ENCODE results near the gene FUT6. TPM values are rescaled to one million over a fixed set of nuclear protein-coding genes. Genes with fewer than 3 reads are reported as not detected.

FUT6 gene
- total and polyA plus RNA-seq, 7 experiments from 2014 or later, result not detected

DNA sequence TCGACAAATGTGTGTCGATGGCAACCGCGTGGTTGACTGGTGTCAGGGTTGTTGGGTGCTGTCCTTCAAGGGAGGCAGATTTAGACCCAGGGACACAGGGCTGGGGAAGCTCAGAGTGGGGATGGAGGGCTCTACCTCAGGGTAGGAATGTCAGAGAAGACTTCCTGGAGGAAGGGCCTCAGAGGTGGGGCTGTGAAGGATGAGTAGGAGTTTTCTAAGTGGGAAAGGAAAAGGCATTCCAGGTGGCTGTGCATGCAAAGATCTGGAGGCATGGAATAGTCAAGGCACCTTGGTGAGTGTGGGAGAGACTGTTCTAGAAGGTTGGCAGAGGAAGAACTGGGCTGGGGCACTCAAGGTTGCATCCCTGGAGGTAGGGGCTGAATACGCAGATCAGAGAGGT, 32.6 kb downstream of the FUT6 start:
- H3K4me1 ChIP-seq (ENCODE audit: control insufficient read depth in 2 of 2, insufficient read depth in 2 of 2, low read length in 2 of 2), result peaks cover 13 to 19% of the 10 kb centered on the region in 2 donors
- Mint-ChIP-seq H3K4me3 (peak overlapping the region in 1 of 10 donors; percentile 34), H3K27ac (peak overlapping the region in 5 of 9 donors; percentile 22 to 90 (median 56)), H3K9me3 (peaks cover 0 to 1% (median 0%) of the 10 kb centered on the region in 11 donors), H3K27me3 (peaks cover 0 to 33% (median 2%) of the 10 kb centered on the region in 5 donors), H3K4me1 (peaks cover 7 to 22% (median 19%) of the 10 kb centered on the region in 7 donors), H3K36me3 (peaks cover 0 to under 1% (median 0%) of the 10 kb centered on the region in 5 donors)
- DNase-seq, result no peak
- ChIA-PET CTCF (interaction anchor here (0.6 to 1.1 kb wide), 2 partner anchors 216 to 1060 kb away, joined by 3 to 6 read pairs; no protein-coding TSS in a partner anchor), POLR2A (no interaction called here)
- H3K27me3 ChIP-seq (ENCODE audit: control insufficient read depth in 2 of 2, insufficient read depth in 2 of 2, low read length in 2 of 2), result no peaks in the 10 kb centered on the region
- H3K36me3 ChIP-seq (ENCODE audit: control insufficient read depth in 2 of 3, insufficient read depth in 3 of 3, low read length in 3 of 3), result no peaks in the 10 kb centered on the region
- H3K27ac ChIP-seq (ENCODE audit: low read depth, low read length), result no peak overlapping the region
- H3K4me3 ChIP-seq (ENCODE audit: low read length), result no peak overlapping the region
- intact Hi-C loops (cut with micrococcal nuclease), result no loop called here
- ATAC-seq, result no peak
- no peaks in the 10 kb centered on the region for H3K9me3 ChIP-seq (ENCODE audit: control insufficient read depth in 2 of 3, low read length in 3 of 3)

DNA sequence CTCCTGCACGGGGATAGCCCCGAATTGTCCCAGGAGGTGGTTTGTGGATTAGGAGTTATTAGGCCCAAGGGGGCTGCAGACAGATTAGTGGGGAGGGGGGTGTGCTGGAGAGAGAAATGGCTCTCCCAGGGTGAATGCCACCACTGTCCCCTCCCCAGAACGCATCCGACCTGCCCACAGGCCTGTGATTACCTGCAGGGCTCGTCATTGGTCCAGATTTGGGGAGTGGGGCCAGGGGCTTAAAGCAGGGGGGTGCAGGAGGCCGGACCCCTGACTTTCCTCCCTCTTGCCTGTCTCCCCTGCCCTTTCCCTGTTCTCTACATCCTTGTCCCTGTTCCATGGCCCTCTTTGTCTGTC, 33.4 kb downstream of the FUT6 start:
- Histone ChIP-seq H3K4me3 (ENCODE audit: low read length) (no peak overlapping the region), H3K27ac (ENCODE audit: low read depth, low read length) (no peak overlapping the region), H3K36me3 (ENCODE audit: control insufficient read depth in 2 of 3, insufficient read depth in 3 of 3, low read length in 3 of 3) (no peaks in the 10 kb centered on the region), H3K27me3 (ENCODE audit: control insufficient read depth in 2 of 2, insufficient read depth in 2 of 2, low read length in 2 of 2) (no peaks in the 10 kb centered on the region), H3K4me1 (ENCODE audit: control insufficient read depth in 2 of 2, insufficient read depth in 2 of 2, low read length in 2 of 2) (peaks cover 13 to 20% of the 10 kb centered on the region in 2 donors), H3K9me3 (ENCODE audit: control insufficient read depth in 2 of 3, low read length in 3 of 3) (no peaks in the 10 kb centered on the region)
- ATAC-seq, result no peak
- peak overlapping the region in 4 of 10 donors; percentile 14 to 84 (median 62) for H3K4me3 Mint-ChIP-seq
- CTCF ChIA-PET, result interaction anchor here (1.1 kb wide), 1 partner anchor 217 kb away, joined by 6 read pairs; no protein-coding TSS in a partner anchor
- H3K36me3 Mint-ChIP-seq, result peaks cover 0 to 1% (median 0%) of the 10 kb centered on the region in 5 donors
- POLR2A ChIA-PET, result no interaction called here
- no peak for DNase-seq
- H3K27ac Mint-ChIP-seq, result peak overlapping the region in 1 of 9 donors; percentile 41
- H3K4me1 Mint-ChIP-seq, result peaks cover 7 to 24% (median 21%) of the 10 kb centered on the region in 7 donors
- peaks cover 0 to 37% (median 7%) of the 10 kb centered on the region in 5 donors for H3K27me3 Mint-ChIP-seq
- H3K9me3 Mint-ChIP-seq, result peaks cover 0 to 1% (median 0%) of the 10 kb centered on the region in 11 donors
- intact Hi-C loops (cut with micrococcal nuclease), result no loop called here

DNA sequence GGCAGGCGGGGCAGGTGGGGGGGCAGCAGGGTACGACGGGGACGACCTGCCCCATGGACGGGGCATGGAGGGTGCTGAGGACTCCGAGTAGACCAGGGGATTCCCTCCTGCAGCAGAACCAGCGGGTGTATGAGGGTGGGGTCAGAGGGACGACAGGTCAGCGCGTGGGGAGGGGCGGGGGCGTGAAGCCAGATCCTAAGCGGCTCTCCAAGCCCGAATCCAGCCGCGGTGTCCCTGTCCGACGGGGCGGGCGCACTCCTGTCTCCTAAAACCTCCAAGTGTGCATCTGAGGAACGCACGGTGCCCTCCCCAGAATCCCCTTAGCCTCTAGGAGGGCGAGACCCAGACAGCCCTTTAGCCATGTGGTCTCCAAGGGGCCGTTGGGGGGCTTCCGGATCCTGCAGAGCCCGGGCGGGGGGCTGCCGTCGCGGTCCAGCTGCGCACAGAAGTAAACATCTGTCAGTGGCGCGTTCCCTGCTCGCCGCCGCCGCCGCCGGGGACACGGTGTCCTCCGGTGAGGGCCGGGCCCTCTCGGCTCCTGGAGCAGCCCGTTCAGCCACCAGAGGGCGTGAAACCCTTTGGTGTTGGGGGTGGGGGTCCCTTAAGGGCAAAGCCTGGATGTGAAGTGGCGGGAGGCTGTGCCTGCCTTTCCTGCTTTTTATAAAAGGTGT, 33.9 kb downstream of the FUT6 start:
- Mint-ChIP-seq H3K36me3 (peaks cover 0 to 1% (median 0%) of the 10 kb centered on the region in 5 donors), H3K27me3 (peaks cover 3 to 39% (median 12%) of the 10 kb centered on the region in 5 donors), H3K27ac (peak overlapping the region in 3 of 9 donors; percentile 4 to 72 (median 41)), H3K4me1 (peaks cover 7 to 24% (median 21%) of the 10 kb centered on the region in 7 donors), H3K4me3 (peak overlapping the region in 9 of 10 donors; percentile 18 to 84 (median 59)), H3K9me3 (peaks cover 0 to 1% (median 0%) of the 10 kb centered on the region in 11 donors)
- intact Hi-C loops (cut with micrococcal nuclease), result loop anchor here in 1 of 2 donors (2.0 kb wide), 1 partner anchor 15 kb away; the partner anchor contains the start of gene DUS3L
- H3K4me1 ChIP-seq (ENCODE audit: control insufficient read depth in 2 of 2, insufficient read depth in 2 of 2, low read length in 2 of 2), result peaks cover 13 to 20% of the 10 kb centered on the region in 2 donors
- no peaks in the 10 kb centered on the region for H3K27me3 ChIP-seq (ENCODE audit: control insufficient read depth in 2 of 2, insufficient read depth in 2 of 2, low read length in 2 of 2)
- ATAC-seq (peak; percentile 21), DNase-seq (peak; percentile 44 to 66 (median 60))
- CTCF ChIA-PET, result interaction anchor here (1.1 kb wide), 1 partner anchor 217 kb away, joined by 6 read pairs; no protein-coding TSS in a partner anchor
- H3K4me3 ChIP-seq (ENCODE audit: low read length), result no peak overlapping the region
- POLR2A ChIA-PET, result no interaction called here
- no peaks in the 10 kb centered on the region for H3K36me3 ChIP-seq (ENCODE audit: control insufficient read depth in 2 of 3, insufficient read depth in 3 of 3, low read length in 3 of 3)
- H3K9me3 ChIP-seq (ENCODE audit: control insufficient read depth in 2 of 3, low read length in 3 of 3), result no peaks in the 10 kb centered on the region
- H3K27ac ChIP-seq (ENCODE audit: low read depth, low read length), result peak overlapping the region; percentile 21

- H3K36me3 ChIP-seq (ENCODE audit: control insufficient read depth in 2 of 3, insufficient read depth in 3 of 3, low read length in 3 of 3), result no peaks in the 10 kb centered on the region
- peak within 1 kb of the TSS; percentile 64 for H3K4me3 ChIP-seq (ENCODE audit: low read length)
- ATAC-seq (peak; percentile 46), DNase-seq (peak in 6 of 9 donors; percentile 23 to 65 (median 38))
- Mint-ChIP-seq H3K27ac (peak within 1 kb of the TSS in 8 of 9 donors; percentile 28 to 83 (median 72)), H3K27me3 (peaks cover 4 to 40% (median 14%) of the 10 kb centered on the region in 5 donors), H3K36me3 (peaks cover 0 to 1% (median 0%) of the 10 kb centered on the region in 5 donors), H3K4me3 (peak within 1 kb of the TSS; percentile 62 to 84 (median 80)), H3K9me3 (peaks cover 0 to 1% (median 0%) of the 10 kb centered on the region in 11 donors), H3K4me1 (peaks cover 7 to 24% (median 21%) of the 10 kb centered on the region in 7 donors)
- H3K27me3 ChIP-seq (ENCODE audit: control insufficient read depth in 2 of 2, insufficient read depth in 2 of 2, low read length in 2 of 2), result no peaks in the 10 kb centered on the region
- intact Hi-C loops (cut with micrococcal nuclease), result loop anchor here (1.0 to 5.0 kb wide), 7 partner anchors 13 to 218 kb away; partner anchors contain the start of genes DUS3L (in 2 of the 2) and VMAC (in 2 of the 2)
- H3K4me1 ChIP-seq (ENCODE audit: control insufficient read depth in 2 of 2, insufficient read depth in 2 of 2, low read length in 2 of 2), result peaks cover 13 to 20% of the 10 kb centered on the region in 2 donors
- H3K9me3 ChIP-seq (ENCODE audit: control insufficient read depth in 2 of 3, low read length in 3 of 3), result no peaks in the 10 kb centered on the region
- ChIA-PET POLR2A (interaction anchor here (0.5 to 2.1 kb wide), 8 partner anchors 14 to 1366 kb away, joined by 3 to 22 read pairs (median 6); partner anchors contain the start of genes DUS3L and VMAC), CTCF (interaction anchor here (0.8 to 1.9 kb wide), 18 partner anchors 10 to 223 kb away, joined by 3 to 35 read pairs (median 5); partner anchors contain the start of genes NDUFA11, SAFB and SAFB2)
- H3K27ac ChIP-seq (ENCODE audit: low read depth, low read length), result peak within 1 kb of the TSS; percentile 44
These were observed 34.7 kb downstream of the FUT6 start, which contains the start of gene NRTN for GRCh38 chr19:5804516-5805461. Gene NRTN, plus strand, starts transcription at chr19:5805067. Its CDS starts 19,099 bp downstream, at chr19:5824166.

DNA sequence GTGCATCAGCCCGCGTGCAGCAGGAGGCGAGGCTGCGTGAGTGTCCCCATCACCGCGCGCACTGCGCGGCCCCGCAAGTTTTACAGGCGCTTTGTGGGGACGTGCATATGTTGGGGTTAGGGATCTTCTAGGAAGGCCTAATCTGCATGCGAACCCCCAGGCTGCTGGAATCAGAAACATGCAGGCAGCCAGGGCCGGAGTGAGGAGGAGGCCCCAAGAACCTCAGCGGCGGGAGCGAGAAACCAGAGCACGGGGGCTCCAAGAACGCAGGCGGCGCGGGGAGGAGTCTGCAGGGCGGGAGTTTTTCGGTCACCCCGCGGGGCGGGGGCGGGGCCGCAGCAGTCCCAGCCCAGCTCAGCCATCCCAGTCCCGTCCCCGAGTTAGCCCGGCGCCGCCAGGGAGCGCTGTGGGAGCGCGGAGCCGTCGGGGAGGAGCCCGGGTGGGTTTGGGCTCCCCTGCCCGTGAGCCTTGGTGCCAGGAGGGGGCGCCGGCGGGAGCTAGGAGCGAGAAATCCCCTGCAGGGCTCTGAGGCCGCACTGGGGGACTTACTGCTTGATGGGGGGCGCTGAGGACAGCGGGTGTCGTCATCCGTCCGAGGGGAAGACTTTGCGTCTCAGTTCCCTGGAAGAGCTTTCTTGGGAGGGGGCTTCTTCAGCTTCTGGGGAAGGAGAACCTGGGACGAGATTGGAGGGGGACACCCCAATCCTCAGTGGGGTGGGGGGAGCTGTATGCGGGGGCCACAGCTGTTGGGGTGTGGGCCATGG, 35.6 kb downstream of the FUT6 start:
- Histone ChIP-seq H3K36me3 (ENCODE audit: control insufficient read depth in 2 of 3, insufficient read depth in 3 of 3, low read length in 3 of 3) (no peaks in the 10 kb centered on the region), H3K27ac (ENCODE audit: low read depth, low read length) (peak overlapping the region; percentile 44), H3K9me3 (ENCODE audit: control insufficient read depth in 2 of 3, low read length in 3 of 3) (no peaks in the 10 kb centered on the region), H3K27me3 (ENCODE audit: control insufficient read depth in 2 of 2, insufficient read depth in 2 of 2, low read length in 2 of 2) (peaks cover 0 to 2% of the 10 kb centered on the region in 2 donors), H3K4me3 (ENCODE audit: low read length) (peak overlapping the region; percentile 64), H3K4me1 (ENCODE audit: control insufficient read depth in 2 of 2, insufficient read depth in 2 of 2, low read length in 2 of 2) (peaks cover 13 to 20% of the 10 kb centered on the region in 2 donors)
- Mint-ChIP-seq H3K27me3 (peaks cover 12 to 45% (median 18%) of the 10 kb centered on the region in 5 donors), H3K27ac (peak overlapping the region in 8 of 9 donors; percentile 28 to 83 (median 72)), H3K9me3 (peaks cover 0 to 1% (median 0%) of the 10 kb centered on the region in 11 donors), H3K4me3 (peak overlapping the region; percentile 62 to 87 (median 80)), H3K4me1 (peaks cover 7 to 24% (median 21%) of the 10 kb centered on the region in 7 donors), H3K36me3 (peaks cover 0 to 1% (median 0%) of the 10 kb centered on the region in 5 donors)
- ATAC-seq (peak; percentile 98), DNase-seq (peak; percentile 89 to 99 (median 93))
- intact Hi-C loops (cut with micrococcal nuclease), result loop anchor here (1.0 to 5.0 kb wide), 7 partner anchors 13 to 218 kb away; partner anchors contain the start of genes DUS3L (in 2 of the 2) and VMAC (in 2 of the 2)
- ChIA-PET POLR2A (interaction anchor here (0.5 to 2.1 kb wide), 9 partner anchors 13 to 1366 kb away, joined by 3 to 22 read pairs (median 6); partner anchors contain the start of genes DUS3L and VMAC), CTCF (interaction anchor here (0.7 to 1.9 kb wide), 20 partner anchors 9 to 920 kb away, joined by 3 to 35 read pairs (median 5); partner anchors contain the start of genes NDUFA11, SAFB and SAFB2)

All from naive thymus-derived CD4-positive, alpha-beta T cell (primary cell).